H9 (cell line): ENCODE data around the gene SULT2A1. TPM values are rescaled to one million over a fixed set of nuclear protein-coding genes. Genes with fewer than 3 reads are reported as not detected.

ENCODE experiments used
- DNase-seq: peaks from one replicate; pipeline ENCODE4 v3.0.0-alpha.2; 2017
- H2AFZ ChIP-seq: one replicate; pipeline ENCODE4 v1.6.1; 2013; ENCODE audit warnings: mild to moderate bottlenecking, low read length, control low read depth, moderate library complexity
- H2AK5ac ChIP-seq: 2 replicates; pipeline ENCODE4 v1.6.1; 2013; ENCODE audit warnings: low read length, control low read depth, mixed read lengths; ENCODE audit not compliant: insufficient read length
- H2BK120ac ChIP-seq: one replicate; pipeline ENCODE4 v1.6.1; 2013; ENCODE audit warnings: low read depth, mild to moderate bottlenecking, low read length, control low read depth, inconsistent platforms; ENCODE audit not compliant: poor library complexity, severe bottlenecking
- H2BK12ac ChIP-seq: 2 replicates; pipeline ENCODE4 v1.6.1; 2013; ENCODE audit warnings: low read length, control low read depth, mixed read lengths, low read depth; ENCODE audit not compliant: insufficient read length
- H2BK15ac ChIP-seq: 2 replicates; pipeline ENCODE4 v1.6.1; 2013; ENCODE audit warnings: low read depth, low read length, control low read depth
- H2BK20ac ChIP-seq: one replicate; pipeline ENCODE4 v1.6.1; 2013; ENCODE audit warnings: low read depth, mild to moderate bottlenecking, low read length, control low read depth, inconsistent platforms; ENCODE audit not compliant: poor library complexity, severe bottlenecking
- H2BK5ac ChIP-seq: 2 replicates; pipeline ENCODE4 v1.6.1; 2013; ENCODE audit warnings: low read length, control low read depth, mixed read lengths; ENCODE audit not compliant: insufficient read length
- H3K14ac ChIP-seq: 2 replicates; pipeline ENCODE4 v1.6.1; 2013; ENCODE audit warnings: low read length, control low read depth; ENCODE audit not compliant: insufficient read depth
- H3K18ac ChIP-seq: 2 replicates; pipeline ENCODE4 v1.6.1; 2013; ENCODE audit warnings: low read depth, mild to moderate bottlenecking, mixed read lengths, low read length, control low read depth; ENCODE audit not compliant: insufficient read length
- H3K23ac ChIP-seq: 2 replicates; pipeline ENCODE4 v1.6.1; 2013; ENCODE audit warnings: low read length, control low read depth, mixed read lengths, low read depth; ENCODE audit not compliant: insufficient read length
- H3K23me2 ChIP-seq: 2 replicates; pipeline ENCODE4 v1.6.1; 2013; ENCODE audit warnings: low read depth, mild to moderate bottlenecking, mixed read lengths, low read length, control low read depth; ENCODE audit not compliant: insufficient read length, poor library complexity, severe bottlenecking
- H3K27ac ChIP-seq: 2 replicates; pipeline ENCODE4 v1.5.1; 2013; ENCODE audit warnings: low read length, control low read depth, mixed read lengths, low read depth; ENCODE audit not compliant: insufficient read length
- H3K27me3 ChIP-seq: 2 replicates; pipeline ENCODE4 v1.6.1; 2013; ENCODE audit warnings: low read length, control low read depth, inconsistent platforms; ENCODE audit not compliant: insufficient read depth
- H3K4ac ChIP-seq: 2 replicates; pipeline ENCODE4 v1.6.1; 2013; ENCODE audit warnings: low read depth, mild to moderate bottlenecking, control low read depth, inconsistent platforms, low read length, moderate library complexity
- H3K4me1 ChIP-seq: 2 replicates; pipeline ENCODE4 v1.6.1; 2013; ENCODE audit warnings: low read length, control low read depth, inconsistent platforms; ENCODE audit not compliant: insufficient read depth
- H3K4me2 ChIP-seq: 2 replicates; pipeline ENCODE4 v1.6.1; 2013; ENCODE audit warnings: low read length, control low read depth, mixed read lengths; ENCODE audit not compliant: insufficient read length, insufficient read depth
- H3K56ac ChIP-seq: 2 replicates; pipeline ENCODE4 v1.6.1; 2013; ENCODE audit warnings: low read depth, mild to moderate bottlenecking, mixed read lengths, low read length, control low read depth; ENCODE audit not compliant: insufficient read length
- H3K79me1 ChIP-seq: 2 replicates; pipeline ENCODE4 v1.6.1; 2013; ENCODE audit warnings: low read depth, mild to moderate bottlenecking, moderate library complexity, low read length, control low read depth, inconsistent platforms; ENCODE audit not compliant: insufficient read depth, poor library complexity, severe bottlenecking
- H3K79me2 ChIP-seq: 2 replicates; pipeline ENCODE4 v1.6.1; 2013; ENCODE audit warnings: low read length, control low read depth, inconsistent platforms; ENCODE audit not compliant: insufficient read depth
- H3K9ac ChIP-seq: 2 replicates; pipeline ENCODE4 v1.6.1; 2013; ENCODE audit warnings: low read length, control low read depth, mixed read lengths; ENCODE audit not compliant: insufficient read length; ENCODE audit errors: extremely low read depth
- H3K9me3 ChIP-seq: one replicate; pipeline ENCODE4 v1.6.1; 2013; ENCODE audit warnings: low read depth, low read length, inconsistent platforms; ENCODE audit not compliant: control insufficient read depth
- H3T11ph ChIP-seq: one replicate; pipeline ENCODE4 v1.6.1; 2013; ENCODE audit warnings: mild to moderate bottlenecking, low read length, control low read depth, inconsistent platforms
- H4K20me1 ChIP-seq: one replicate; pipeline ENCODE4 v1.6.1; 2013; ENCODE audit not compliant: control insufficient read depth, insufficient read length, insufficient read depth
- H4K5ac ChIP-seq: 2 replicates; pipeline ENCODE4 v1.6.1; 2013; ENCODE audit warnings: low read depth, mild to moderate bottlenecking, mixed read lengths, low read length, control low read depth; ENCODE audit not compliant: insufficient read length
- H4K8ac ChIP-seq: replicated peaks from 2 replicates; pipeline ENCODE4 v1.6.1; 2013; ENCODE audit warnings: low read length, control low read depth, mixed read lengths, low read depth; ENCODE audit not compliant: insufficient read length
- H4K91ac ChIP-seq: 2 replicates; pipeline ENCODE4 v1.6.1; 2013; ENCODE audit warnings: low read depth, mild to moderate bottlenecking, moderate library complexity, mixed read lengths, low read length, control low read depth; ENCODE audit not compliant: insufficient read length
- H3K27ac Mint-ChIP-seq, 3 experiments: 2 replicates in 2 of 3; 3 replicates in 1 of 3; pipeline ENCODE4 v1.8.0; 2020 to 2021; ENCODE audit warnings: mixed read lengths in 3 of 3, mild to moderate bottlenecking in 1 of 3, moderate library complexity in 1 of 3
- H3K27me3 Mint-ChIP-seq: 2 replicates; pipeline ENCODE4 v1.8.0; 2021; ENCODE audit warnings: low read depth, mild to moderate bottlenecking, moderate library complexity, mixed read lengths
- H3K36me3 Mint-ChIP-seq, 3 experiments: 2 replicates in 2 of 3; 3 replicates in 1 of 3; pipeline ENCODE4 v1.8.0; 2020 to 2021; ENCODE audit warnings: low read depth in 3 of 3, mixed read lengths in 3 of 3; ENCODE audit not compliant: insufficient read depth in 1 of 3
- H3K4me1 Mint-ChIP-seq, 2 experiments: 2 replicates each; pipeline ENCODE4 v1.8.0; 2020; ENCODE audit warnings: mixed read lengths in 2 of 2
- H3K4me3 Mint-ChIP-seq, 2 experiments: 2 replicates in 1 of 2; 3 replicates in 1 of 2; pipeline ENCODE4 v1.8.0; 2020 to 2021; ENCODE audit warnings: mild to moderate bottlenecking in 2 of 2, mixed read lengths in 2 of 2, moderate library complexity in 1 of 2
- H3K9me3 Mint-ChIP-seq, 2 experiments: 2 replicates in 1 of 2; 3 replicates in 1 of 2; pipeline ENCODE4 v1.8.0; 2020; ENCODE audit warnings: mild to moderate bottlenecking in 2 of 2, mixed read lengths in 2 of 2, moderate library complexity in 1 of 2
- WGBS: extraction: QIAGEN DNeasy Blood & Tissue Kit; methylation state at CpG from one replicate; pipeline ENCODE4 v1.1.7; 2013; ENCODE audit warnings: missing lambda C conversion rate, low lambda C conversion rate, mixed read lengths; ENCODE audit not compliant: insufficient read length; ENCODE audit errors: extremely low coverage; 5-methylcytosine and 5-hydroxymethylcytosine counted together
- total RNA-seq: library from RNA; stranded (reverse); gene quantifications from 2 replicates; pipeline ENCODE4 v1.2.1, GENCODE V29; 2021
- TF ChIP-seq, protein P1 (sequence below): fragments of 200-600 bp; sonication (generic); conservative IDR thresholded peaks from 3 replicates; pipeline ENCODE4 v1.8.0; 2021; ENCODE audit warnings: antibody characterized with exemption, mild to moderate bottlenecking

Gene SULT2A1
- total RNA-seq, 1 experiment from 2014 or later = not detected

DNA sequence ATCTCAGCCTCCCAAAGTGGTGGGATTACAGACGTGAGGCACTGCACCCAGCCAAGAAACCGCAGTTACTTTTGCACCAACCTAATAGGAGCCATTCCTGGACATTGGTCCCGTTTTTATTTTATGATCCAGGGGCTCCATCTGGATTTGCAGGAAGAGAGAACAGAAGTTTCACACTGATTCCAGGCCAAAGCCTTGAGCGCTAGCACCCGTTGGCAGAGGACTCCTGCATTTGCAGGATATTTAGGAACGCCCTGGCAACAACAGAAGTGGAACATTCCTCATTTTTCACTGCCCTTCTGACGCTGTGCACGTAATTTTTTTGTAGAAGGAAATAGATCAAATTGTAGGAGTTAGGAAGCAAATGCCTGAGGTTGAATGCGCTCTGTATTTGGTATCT is 11.7 kb upstream of the SULT2A1 start:
- TF ChIP-seq, protein P1, sequence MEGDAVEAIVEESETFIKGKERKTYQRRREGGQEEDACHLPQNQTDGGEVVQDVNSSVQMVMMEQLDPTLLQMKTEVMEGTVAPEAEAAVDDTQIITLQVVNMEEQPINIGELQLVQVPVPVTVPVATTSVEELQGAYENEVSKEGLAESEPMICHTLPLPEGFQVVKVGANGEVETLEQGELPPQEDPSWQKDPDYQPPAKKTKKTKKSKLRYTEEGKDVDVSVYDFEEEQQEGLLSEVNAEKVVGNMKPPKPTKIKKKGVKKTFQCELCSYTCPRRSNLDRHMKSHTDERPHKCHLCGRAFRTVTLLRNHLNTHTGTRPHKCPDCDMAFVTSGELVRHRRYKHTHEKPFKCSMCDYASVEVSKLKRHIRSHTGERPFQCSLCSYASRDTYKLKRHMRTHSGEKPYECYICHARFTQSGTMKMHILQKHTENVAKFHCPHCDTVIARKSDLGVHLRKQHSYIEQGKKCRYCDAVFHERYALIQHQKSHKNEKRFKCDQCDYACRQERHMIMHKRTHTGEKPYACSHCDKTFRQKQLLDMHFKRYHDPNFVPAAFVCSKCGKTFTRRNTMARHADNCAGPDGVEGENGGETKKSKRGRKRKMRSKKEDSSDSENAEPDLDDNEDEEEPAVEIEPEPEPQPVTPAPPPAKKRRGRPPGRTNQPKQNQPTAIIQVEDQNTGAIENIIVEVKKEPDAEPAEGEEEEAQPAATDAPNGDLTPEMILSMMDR = no peak
- no peak overlapping the region for H2AFZ ChIP-seq
- no CpG with 5 or more reads among the region's 9 CpGs for WGBS

More for the DNA sequence above, 11.7 kb upstream of the SULT2A1 start:
- H3K4me3 Mint-ChIP-seq = no peak overlapping the region
- Histone ChIP-seq H2BK12ac (no peak overlapping the region), H3K9me3 (no peaks in the 10 kb centered on the region), H3K4ac (no peak overlapping the region), H3K27me3 (no peaks in the 10 kb centered on the region), H4K20me1 (no peaks in the 10 kb centered on the region), H2BK20ac (no peak overlapping the region), H2BK5ac (no peak overlapping the region), H3K4me1 (no peaks in the 10 kb centered on the region), H3K56ac (no peak overlapping the region), H3K4me2 (no peak overlapping the region), H2BK120ac (no peak overlapping the region), H2AK5ac (no peak overlapping the region), H3K23me2 (no peaks in the 10 kb centered on the region), H3K27ac (no peak overlapping the region), H4K5ac (no peak overlapping the region), H3K79me2 (no peaks in the 10 kb centered on the region), H3K79me1 (no peaks in the 10 kb centered on the region), H4K8ac (no peak overlapping the region), H3T11ph (no peak overlapping the region), H3K23ac (no peak overlapping the region), H4K91ac (no peak overlapping the region), H3K14ac (no peak overlapping the region), H3K9ac (no peak overlapping the region), H2BK15ac (no peak overlapping the region), H3K18ac (no peak overlapping the region)
- H3K36me3 Mint-ChIP-seq = peaks cover under 1 to 2% (median 1%) of the 10 kb centered on the region in 3 experiments; a peak in 3 of 7 replicates
- peaks cover 1% of the 10 kb centered on the region in 2 experiments; a peak in 3 of 5 replicates for H3K9me3 Mint-ChIP-seq
- no peaks in the 10 kb centered on the region for H3K4me1 Mint-ChIP-seq
- DNase-seq = no peak
- H3K27ac Mint-ChIP-seq = no peak overlapping the region
- no peaks in the 10 kb centered on the region; the same call in 1 of the 2 replicates for H3K27me3 Mint-ChIP-seq
